Raji (cell line): Measurements from ENCODE around the gene PEX16.

Experiments
- POLR2A ChIP-seq: IDR thresholded peaks from 2 replicates; pipeline ENCODE4 v1.6.1; 2011; ENCODE audit warnings: low read depth, low read length, control low read depth; ENCODE audit not compliant: insufficient read depth

PEX16 gene

GRCh38 chr11:45884596-45885185, 33.0 kb downstream of the PEX16 start:
- no peak for TF ChIP-seq POLR2A

- TF ChIP-seq POLR2A: no peak
Observed at GRCh38 chr11:45881708-45882368, 35.8 kb downstream of the PEX16 start.

- TF ChIP-seq POLR2A: no peak
Observed at GRCh38 chr11:45880772-45881570, 36.7 kb downstream of the PEX16 start.

GRCh38 chr11:45879803-45880686, 37.6 kb downstream of the PEX16 start:
- TF ChIP-seq POLR2A: no peak

- no peak for TF ChIP-seq POLR2A
Observed at GRCh38 chr11:45877845-45878244, 39.8 kb downstream of the PEX16 start.

- no peak for TF ChIP-seq POLR2A
Observed at GRCh38 chr11:45877221-45877620, 40.5 kb downstream of the PEX16 start.

- no peak for TF ChIP-seq POLR2A
Observed at GRCh38 chr11:45876401-45876800, 41.3 kb downstream of the PEX16 start.

- TF ChIP-seq POLR2A: no peak
Observed at GRCh38 chr11:45872651-45873356, 44.9 kb downstream of the PEX16 start.

GRCh38 chr11:45871638-45872037, 46.0 kb downstream of the PEX16 start:
- no peak for TF ChIP-seq POLR2A

- TF ChIP-seq POLR2A: no peak
Observed at GRCh38 chr11:45870706-45871105, 47.0 kb downstream of the PEX16 start.

- TF ChIP-seq POLR2A: no peak
Observed at GRCh38 chr11:45869551-45869950, 48.1 kb downstream of the PEX16 start.

- no peak for TF ChIP-seq POLR2A
Observed at GRCh38 chr11:45864041-45864440, 53.6 kb downstream of the PEX16 start.

GRCh38 chr11:45860764-45861510, 56.7 kb downstream of the PEX16 start:
- TF ChIP-seq POLR2A: no peak

GRCh38 chr11:45860348-45860747, 57.3 kb downstream of the PEX16 start:
- no peak for TF ChIP-seq POLR2A
